HEK293T (cell line): ENCODE data around the gene CRYM.

Source experiments
- CTCF ChIA-PET: fragments of 350-600 bp; formaldehyde crosslinking; extraction: SDS; loops from one replicate; lab custom pipeline; 2021; ENCODE audit warnings: antibody characterized with exemption, inconsistent platforms; lab: Yijun Ruan, JAX
- POLR2A ChIA-PET: fragments of 350-600 bp; formaldehyde crosslinking; extraction: SDS; loops from one replicate; lab custom pipeline; 2020; ENCODE audit warnings: antibody characterized with exemption, inconsistent platforms; lab: Yijun Ruan, JAX
- DNase-seq: peaks from one replicate; pipeline ENCODE4 v3.0.0; 2012; ENCODE audit warnings: mixed read lengths; ENCODE audit errors: extremely low spot score
- ARNT ChIP-seq: fragments of 450-650 bp; IDR thresholded peaks from 2 replicates; pipeline ENCODE4 v1.6.1; 2017; ENCODE audit warnings: mild to moderate bottlenecking
- BHLHE40 ChIP-seq: fragments of 450-650 bp; IDR thresholded peaks from 2 replicates; pipeline ENCODE4 v1.6.1; 2016; ENCODE audit warnings: mild to moderate bottlenecking, moderate library complexity, borderline replicate concordance
- CTBP1 ChIP-seq: fragments of 450-650 bp; IDR thresholded peaks from 2 replicates; pipeline ENCODE4 v1.6.1; 2016; ENCODE audit warnings: borderline replicate concordance
- ELF4 ChIP-seq: fragments of 450-650 bp; IDR thresholded peaks from 2 replicates; pipeline ENCODE4 v1.6.1; 2017; ENCODE audit warnings: antibody characterized with exemption
- FOXA1 ChIP-seq: fragments of 450-650 bp; IDR thresholded peaks from 2 replicates; pipeline ENCODE4 v1.6.1; 2016; ENCODE audit warnings: mild to moderate bottlenecking
- FOXK2 ChIP-seq: fragments of 450-650 bp; IDR thresholded peaks from 2 replicates; pipeline ENCODE4 v1.6.1; 2016; ENCODE audit warnings: mild to moderate bottlenecking
- FOXM1 ChIP-seq: fragments of 450-650 bp; IDR thresholded peaks from 2 replicates; pipeline ENCODE4 v1.6.1; 2017; ENCODE audit warnings: mild to moderate bottlenecking, borderline replicate concordance
- HDGF ChIP-seq: fragments of 450-650 bp; IDR thresholded peaks from 2 replicates; pipeline ENCODE4 v1.6.1; 2017; ENCODE audit warnings: antibody characterized with exemption, borderline replicate concordance
- L3MBTL2 ChIP-seq: fragments of 450-650 bp; conservative IDR thresholded peaks from 2 replicates; pipeline ENCODE4 v1.6.1; 2016; ENCODE audit warnings: mild to moderate bottlenecking
- LEF1 ChIP-seq: fragments of 450-650 bp; IDR thresholded peaks from 2 replicates; pipeline ENCODE4 v1.6.1; 2017; ENCODE audit warnings: mild to moderate bottlenecking, borderline replicate concordance
- NFRKB ChIP-seq: fragments of 450-650 bp; IDR thresholded peaks from 2 replicates; pipeline ENCODE4 v1.6.1; 2016; ENCODE audit warnings: mild to moderate bottlenecking, moderate library complexity
- PKNOX1 ChIP-seq: fragments of 450-650 bp; IDR thresholded peaks from 2 replicates; pipeline ENCODE4 v1.6.1; 2016
- SP1 ChIP-seq: fragments of 450-650 bp; IDR thresholded peaks from 2 replicates; pipeline ENCODE4 v1.6.1; 2017
- SUZ12 ChIP-seq: fragments of 450-650 bp; IDR thresholded peaks from 2 replicates; pipeline ENCODE4 v1.6.1; 2016; ENCODE audit warnings: mild to moderate bottlenecking
- TARDBP ChIP-seq: fragments of 450-650 bp; IDR thresholded peaks from 2 replicates; pipeline ENCODE4 v1.6.1; 2016
- ZNF384 ChIP-seq: fragments of 450-650 bp; IDR thresholded peaks from 2 replicates; pipeline ENCODE4 v1.6.1; 2016

The CRYM gene

GRCh38 chr16:21236831-21237230 is 41.3 kb downstream of the CRYM start:
- CTCF ChIA-PET: no interaction called here
- no peak for DNase-seq
- POLR2A ChIA-PET: no interaction called here
- TF ChIP-seq NFRKB: no peak
- no peak for TF ChIP-seq FOXM1
- TF ChIP-seq ELF4: no peak
- no peak for TF ChIP-seq TARDBP
- no peak for TF ChIP-seq FOXK2
- TF ChIP-seq FOXA1: no peak
- no peak for TF ChIP-seq SP1
- TF ChIP-seq ARNT: no peak
- no peak for TF ChIP-seq BHLHE40
- no peak for TF ChIP-seq HDGF
- TF ChIP-seq PKNOX1: no peak

- POLR2A ChIA-PET: no interaction called here
- CTCF ChIA-PET: no interaction called here
- TF ChIP-seq NFRKB (no peak), BHLHE40 (no peak), HDGF (no peak), ZNF384 (no peak), CTBP1 (no peak), LEF1 (no peak), TARDBP (no peak), L3MBTL2 (no peak), FOXA1 (no peak), ARNT (no peak), ELF4 (no peak), FOXK2 (no peak), PKNOX1 (no peak), SP1 (no peak)
- DNase-seq: no peak
Measured at GRCh38 chr16:21235199-21235585, 42.9 kb downstream of the CRYM start.

GRCh38 chr16:21233521-21234150 is 44.5 kb downstream of the CRYM start, which contains the start of gene ANKS4B:
Gene ANKS4B (plus strand): TSS chr16:21233699. CDS start chr16:21233738, 39 bp downstream.
- DNase-seq: no peak
- ChIA-PET CTCF (no interaction called here), POLR2A (no interaction called here)
- TF ChIP-seq LEF1 (no peak), ELF4 (no peak)

GRCh38 chr16:21233045-21233520 is 45.0 kb downstream of the CRYM start:
- ChIA-PET POLR2A (no interaction called here), CTCF (no interaction called here)
- TF ChIP-seq ELF4 (no peak), HDGF (no peak), SUZ12 (no peak), L3MBTL2 (no peak), FOXM1 (no peak), NFRKB (no peak), FOXK2 (no peak), ARNT (no peak), BHLHE40 (no peak), LEF1 (no peak), CTBP1 (no peak), SP1 (no peak), TARDBP (no peak), PKNOX1 (no peak), FOXA1 (no peak), ZNF384 (no peak)
- DNase-seq: no peak

- CTCF ChIA-PET: no interaction called here
- POLR2A ChIA-PET: no interaction called here
- TF ChIP-seq FOXA1 (no peak), ELF4 (no peak), LEF1 (no peak), L3MBTL2 (no peak), NFRKB (no peak), BHLHE40 (no peak), CTBP1 (no peak), TARDBP (no peak), PKNOX1 (no peak), FOXK2 (no peak), SUZ12 (no peak), FOXM1 (no peak), SP1 (no peak), ARNT (no peak), ZNF384 (no peak), HDGF (no peak)
Measured at GRCh38 chr16:21228361-21228872, 49.7 kb downstream of the CRYM start.

GRCh38 chr16:21227866-21228265 is 50.2 kb downstream of the CRYM start:
- DNase-seq: no peak
- CTCF ChIA-PET: interaction anchor here (0.6 kb wide), 1 partner anchor 415 kb away, joined by 3 read pairs; no protein-coding TSS in a partner anchor
- TF ChIP-seq NFRKB (no peak), ELF4 (no peak), ARNT (no peak), TARDBP (no peak), FOXM1 (no peak), SP1 (no peak), ZNF384 (no peak), L3MBTL2 (no peak), FOXA1 (no peak), FOXK2 (no peak), BHLHE40 (no peak)
- POLR2A ChIA-PET: no interaction called here

More at GRCh38 chr16:21228361-21228872, 49.7 kb downstream of the CRYM start:
- DNase-seq: no peak
